K562 (cell line): ENCODE measurements around the gene MRNIP. TPM values are rescaled to one million over a fixed set of nuclear protein-coding genes. Genes with fewer than 3 reads are reported as not detected.
A peak's percentile ranks its signal among the peaks of the same experiment; 100 is the strongest.

ENCODE experiments used
- CBX2 ChIP-seq: fragments of 200-600 bp; sonication (generic); IDR thresholded peaks from one replicate; pipeline ENCODE4 v1.6.1; 2012; ENCODE audit warnings: mild to moderate bottlenecking, low read length, inconsistent platforms; ENCODE audit not compliant: insufficient read depth, poor library complexity, severe bottlenecking
- CREB1 ChIP-seq, 2 experiments: sonication (generic) in 1 of 2; formaldehyde crosslinking in 1 of 2; IDR thresholded peaks; 2 replicates each; pipeline versions ENCODE4 v1.6.1 to v1.8.0; 2012 to 2022; ENCODE audit warnings: inconsistent platforms in 1 of 2, mild to moderate bottlenecking in 1 of 2, missing genetic modification reagents in 1 of 2, moderate library complexity in 1 of 2
- DLX4 ChIP-seq: fragments of 250-450 bp; sonication (Bioruptor Pico); IDR thresholded peaks from 2 replicates; pipeline ENCODE4 v1.6.1; 2021; ENCODE audit warnings: mild to moderate bottlenecking
- EGR1 ChIP-seq: fragments of 450-650 bp; conservative IDR thresholded peaks from 2 replicates; pipeline ENCODE4 v1.6.1; 2017; ENCODE audit warnings: mild to moderate bottlenecking
- ESRRB ChIP-seq: fragments of 250-450 bp; sonication (Bioruptor Pico); IDR thresholded peaks from 2 replicates; pipeline ENCODE4 v1.5.0; 2020; ENCODE audit warnings: mild to moderate bottlenecking, moderate library complexity, borderline replicate concordance
- JUN ChIP-seq, 2 experiments: sonication (generic) in 1 of 2; formaldehyde crosslinking in 1 of 2; IDR thresholded peaks; 2 replicates each; pipeline versions ENCODE4 v1.6.1 to v1.8.0; 2012 to 2022; ENCODE audit warnings: borderline replicate concordance in 2 of 2, mild to moderate bottlenecking in 2 of 2, improper control_type of control experiment in 1 of 2, low read depth in 1 of 2, low read length in 1 of 2, missing genetic modification reagents in 1 of 2
- NONO ChIP-seq, 2 experiments: fragments of 200-400 bp in 1 of 2; fragments of 450-650 bp in 1 of 2; formaldehyde crosslinking in 1 of 2; IDR thresholded peaks; 2 replicates each; pipeline ENCODE4 v1.6.1; 2017; ENCODE audit warnings: low read depth in 2 of 2, mild to moderate bottlenecking in 2 of 2, moderate library complexity in 2 of 2, low read length in 1 of 2
- PML ChIP-seq: IDR thresholded peaks from 2 replicates; pipeline ENCODE4 v1.6.1; 2012; ENCODE audit warnings: low read length, inconsistent platforms
- PYGO2 ChIP-seq: fragments of 450-650 bp; IDR thresholded peaks from 2 replicates; pipeline ENCODE4 v1.6.1; 2016; ENCODE audit warnings: mild to moderate bottlenecking, missing genetic modification characterization, moderate library complexity, missing compliant biosample characterization
- RBFOX2 ChIP-seq: fragments of 200-400 bp; formaldehyde crosslinking; IDR thresholded peaks from 2 replicates; pipeline ENCODE4 v1.6.1; 2017; ENCODE audit warnings: low read depth, mild to moderate bottlenecking, low read length, moderate library complexity
- TEAD1 ChIP-seq, 2 experiments: fragments of 450-650 bp in 1 of 2; sonication (generic) in 1 of 2; formaldehyde crosslinking; IDR thresholded peaks; 2 replicates each; pipeline versions ENCODE4 v1.4.0 to v1.8.0; 2020 to 2022; ENCODE audit warnings: mild to moderate bottlenecking in 2 of 2, missing genetic modification reagents in 1 of 2
- ZNF121 ChIP-seq: sonication (generic); formaldehyde crosslinking; conservative IDR thresholded peaks from 2 replicates; pipeline ENCODE4 v1.8.0; 2022; ENCODE audit warnings: missing genetic modification reagents
- ZNF143 ChIP-seq: sonication (generic); formaldehyde crosslinking; IDR thresholded peaks from 2 replicates; pipeline ENCODE4 v1.9.0; 2022; ENCODE audit warnings: mild to moderate bottlenecking, missing genetic modification reagents
- ZNF224 ChIP-seq: sonication (generic); formaldehyde crosslinking; IDR thresholded peaks from 2 replicates; pipeline ENCODE4 v1.8.0; 2022; ENCODE audit warnings: mild to moderate bottlenecking, missing genetic modification reagents
- ZNF740 ChIP-seq, 3 experiments: fragments of 200-800 bp in 1 of 3; sonication (Bioruptor generic) in 1 of 3; sonication (generic) in 1 of 3; formaldehyde crosslinking in 1 of 3; IDR thresholded peaks; 2 replicates each; pipeline versions ENCODE4 v1.6.1 to v1.8.0; 2016 to 2022; ENCODE audit warnings: mild to moderate bottlenecking in 2 of 3, missing compliant biosample characterization in 2 of 3, missing genetic modification characterization in 2 of 3, missing genetic modification reagents in 1 of 3
- ZNF830 ChIP-seq: fragments of 250-450 bp; sonication (Bioruptor Pico); IDR thresholded peaks from 2 replicates; pipeline ENCODE4 v1.5.0; 2021; ENCODE audit warnings: mild to moderate bottlenecking
- polyA plus RNA-seq, 8 experiments: library from polyadenylated mRNA; depleted of rRNA in 4 of 8; stranded (reverse) in 5 of 8; unstranded in 3 of 8; fragments of >200 nt; fragmentation: Nextera tagmentation in 2 of 8; fragmentation: Illumina TruSeq in 1 of 8; extraction: Ambion mirVana in 2 of 8; extraction: Trizol in 1 of 8; gene quantifications; 2 replicates each; pipeline versions ENCODE4 v1.2.1 to v1.2.3, GENCODE V29; 2011 to 2014; ENCODE audit warnings: inconsistent platforms in 1 of 8, missing spikeins in 1 of 8
- total RNA-seq, 7 experiments: library from RNA; depleted of rRNA in 6 of 7; stranded (reverse); fragments of >200 nt in 6 of 7; fragmentation: Illumina TruSeq in 2 of 7; extraction: Trizol in 2 of 7; gene quantifications; 2 replicates each; pipeline versions ENCODE4 v1.2.1 to v1.2.3, GENCODE V29; 2011 to 2021; ENCODE audit warnings: low replicate concordance in 1 of 7
- TF ChIP-seq, protein P1 (sequence below): sonication (generic); formaldehyde crosslinking; IDR thresholded peaks from 2 replicates; pipeline ENCODE4 v1.8.0; 2022; ENCODE audit warnings: mild to moderate bottlenecking, missing genetic modification reagents, borderline replicate concordance
- TF ChIP-seq, protein P2 (sequence below): fragments of 450-650 bp; formaldehyde crosslinking; IDR thresholded peaks from 2 replicates; pipeline ENCODE4 v1.4.0; 2020; ENCODE audit warnings: mild to moderate bottlenecking, mixed read lengths
- TF ChIP-seq, protein P3 (sequence below): sonication (generic); formaldehyde crosslinking; IDR thresholded peaks from 2 replicates; pipeline ENCODE4 v1.8.0; 2022; ENCODE audit warnings: missing genetic modification reagents, mild to moderate bottlenecking, moderate library complexity, borderline replicate concordance

The MRNIP gene
- total and polyA plus RNA-seq, 9 of the 15 experiments (the other 6 are each of a cell fraction or from before 2014, with no cell fraction given) = 3.6 to 39.0 (median 16.8) TPM

- TF ChIP-seq, protein P1, sequence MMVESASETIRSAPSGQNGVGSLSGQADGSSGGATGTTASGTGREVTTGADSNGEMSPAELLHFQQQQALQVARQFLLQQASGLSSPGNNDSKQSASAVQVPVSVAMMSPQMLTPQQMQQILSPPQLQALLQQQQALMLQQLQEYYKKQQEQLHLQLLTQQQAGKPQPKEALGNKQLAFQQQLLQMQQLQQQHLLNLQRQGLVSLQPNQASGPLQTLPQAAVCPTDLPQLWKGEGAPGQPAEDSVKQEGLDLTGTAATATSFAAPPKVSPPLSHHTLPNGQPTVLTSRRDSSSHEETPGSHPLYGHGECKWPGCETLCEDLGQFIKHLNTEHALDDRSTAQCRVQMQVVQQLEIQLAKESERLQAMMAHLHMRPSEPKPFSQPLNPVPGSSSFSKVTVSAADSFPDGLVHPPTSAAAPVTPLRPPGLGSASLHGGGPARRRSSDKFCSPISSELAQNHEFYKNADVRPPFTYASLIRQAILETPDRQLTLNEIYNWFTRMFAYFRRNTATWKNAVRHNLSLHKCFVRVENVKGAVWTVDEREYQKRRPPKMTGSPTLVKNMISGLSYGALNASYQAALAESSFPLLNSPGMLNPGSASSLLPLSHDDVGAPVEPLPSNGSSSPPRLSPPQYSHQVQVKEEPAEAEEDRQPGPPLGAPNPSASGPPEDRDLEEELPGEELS = peak; percentile 56; the same call in 1 of the 2 replicates
- peak in 1 of 2 experiments; percentile 33; a peak in 1 of 4 replicates for TF ChIP-seq NONO (IDR thresholded peaks at IDR 0.05; ENCODE audit: low read depth in 2 of 2, low read length in 1 of 2)
- TF ChIP-seq ZNF740 (CRISPR knock-in tag; IDR thresholded peaks at IDR 0.05) = peak; percentile 94
- peak in 1 of 2 experiments; percentile 69; a peak in 2 of 4 replicates for TF ChIP-seq ZNF740 (tag; IDR thresholded peaks at IDR 0.05)
- no peak for TF ChIP-seq DLX4
- TF ChIP-seq TEAD1 (CRISPR knock-in tag; IDR thresholded peaks at IDR 0.05) = peak in 1 of 2 experiments; percentile 66; a peak in 1 of 4 replicates
- no peak for TF ChIP-seq ZNF121 (CRISPR knock-in tag)
- TF ChIP-seq ESRRB (CRISPR knock-in tag) = no peak
- TF ChIP-seq, protein P2, sequence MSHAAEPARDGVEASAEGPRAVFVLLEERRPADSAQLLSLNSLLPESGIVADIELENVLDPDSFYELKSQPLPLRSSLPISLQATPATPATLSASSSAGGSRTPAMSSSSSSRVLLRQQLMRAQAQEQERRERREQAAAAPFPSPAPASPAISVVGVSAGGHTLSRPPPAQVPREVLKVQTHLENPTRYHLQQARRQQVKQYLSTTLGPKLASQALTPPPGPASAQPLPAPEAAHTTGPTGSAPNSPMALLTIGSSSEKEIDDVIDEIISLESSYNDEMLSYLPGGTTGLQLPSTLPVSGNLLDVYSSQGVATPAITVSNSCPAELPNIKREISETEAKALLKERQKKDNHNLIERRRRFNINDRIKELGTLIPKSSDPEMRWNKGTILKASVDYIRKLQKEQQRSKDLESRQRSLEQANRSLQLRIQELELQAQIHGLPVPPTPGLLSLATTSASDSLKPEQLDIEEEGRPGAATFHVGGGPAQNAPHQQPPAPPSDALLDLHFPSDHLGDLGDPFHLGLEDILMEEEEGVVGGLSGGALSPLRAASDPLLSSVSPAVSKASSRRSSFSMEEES (CRISPR knock-in tag) = no peak
- TF ChIP-seq ZNF830 (CRISPR knock-in tag) = no peak
- no peak for TF ChIP-seq JUN (IDR thresholded peaks at IDR 0.05; ENCODE audit: borderline replicate concordance, low read depth, low read length)
- TF ChIP-seq JUN (CRISPR knock-in tag; IDR thresholded peaks at IDR 0.05; ENCODE audit: borderline replicate concordance) = 0 out of 2 replicates have a peak, but pooled peaks have one; percentile 25
- TF ChIP-seq PYGO2 (tag) = no peak
- TF ChIP-seq EGR1 = no peak
- no peak for TF ChIP-seq CBX2
- TF ChIP-seq CREB1 (IDR thresholded peaks at IDR 0.05) = peak; percentile 72; the same call in 1 of the 2 replicates
- TF ChIP-seq CREB1 (CRISPR knock-in tag; IDR thresholded peaks at IDR 0.05) = peak; percentile 62; the same call in 1 of the 2 replicates
- no peak for TF ChIP-seq PML
- TF ChIP-seq RBFOX2 = peak; percentile 72
- TF ChIP-seq, protein P3, sequence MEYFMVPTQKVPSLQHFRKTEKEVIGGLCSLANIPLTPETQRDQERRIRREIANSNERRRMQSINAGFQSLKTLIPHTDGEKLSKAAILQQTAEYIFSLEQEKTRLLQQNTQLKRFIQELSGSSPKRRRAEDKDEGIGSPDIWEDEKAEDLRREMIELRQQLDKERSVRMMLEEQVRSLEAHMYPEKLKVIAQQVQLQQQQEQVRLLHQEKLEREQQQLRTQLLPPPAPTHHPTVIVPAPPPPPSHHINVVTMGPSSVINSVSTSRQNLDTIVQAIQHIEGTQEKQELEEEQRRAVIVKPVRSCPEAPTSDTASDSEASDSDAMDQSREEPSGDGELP (CRISPR knock-in tag) = peak; percentile 54; the same call in 1 of the 2 replicates
- no peak; the same call in 1 of the 2 replicates for TF ChIP-seq ZNF143 (CRISPR knock-in tag)
- TF ChIP-seq ZNF224 (CRISPR knock-in tag) = no peak
These were observed 52.9 kb downstream of the MRNIP start (continued) for GRCh38 chr5:179805529-179806249.
